Measurements from ENCODE around the gene HHLA2. TPM values are rescaled to one million over a fixed set of nuclear protein-coding genes. Genes with fewer than 3 reads are reported as not detected.
A peak's percentile ranks its signal among the peaks of the same experiment; 100 is the strongest.

HHLA2 gene
- polyA plus RNA-seq, 3 donors, result 0.13 TPM; not detected in 2

DNA sequence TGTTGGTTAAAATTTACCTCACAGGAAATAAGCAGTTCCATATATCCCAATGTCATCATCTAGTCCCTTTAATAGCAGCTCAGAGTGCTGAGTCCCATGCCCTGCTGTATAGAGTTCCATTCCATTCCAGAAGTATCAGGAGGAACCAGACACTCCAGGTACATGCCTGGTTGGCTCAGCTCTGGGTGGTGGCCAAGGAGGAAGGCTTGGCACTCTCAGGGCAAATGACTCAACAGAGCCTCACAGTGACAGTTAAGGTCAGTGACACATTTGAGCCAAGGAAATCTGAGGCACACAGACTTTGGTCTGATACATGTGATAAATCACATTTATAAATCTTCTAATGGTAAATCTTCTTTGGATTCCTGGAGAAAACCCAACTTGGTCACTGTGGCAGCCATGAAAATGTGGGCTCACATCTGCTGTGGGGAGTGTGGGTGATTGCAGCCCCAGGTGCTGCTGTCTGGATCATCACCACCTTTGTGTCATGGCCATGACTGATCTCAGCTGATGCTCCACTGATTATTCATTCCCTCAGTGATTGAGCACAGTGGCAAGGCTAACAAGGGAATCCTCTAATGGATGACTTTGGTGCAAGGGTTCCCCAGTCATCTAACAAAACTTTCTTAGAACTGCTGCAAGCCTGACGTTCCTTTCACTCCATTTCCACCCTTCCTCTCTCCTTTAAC, 9.3 kb downstream of the HHLA2 start:
- Histone ChIP-seq H3K9ac (ENCODE audit: insufficient read depth, low read length, poor library complexity, severe bottlenecking) (no peak overlapping the region), H3K27me3 (ENCODE audit: control insufficient read depth in 2 of 2, insufficient read depth in 2 of 2, low read length in 2 of 2) (no peaks in the 10 kb centered on the region), H3K4me3 (replicated peaks in 1 of 3; ENCODE audit: low read depth in 2 of 3, low read length in 3 of 3) (no peak overlapping the region), H3K79me2 (ENCODE audit: insufficient read depth, low read length) (no peaks in the 10 kb centered on the region), H3K27ac (ENCODE audit: low read depth in 1 of 2, low read length in 2 of 2) (no peak overlapping the region), H4K20me1 (ENCODE audit: insufficient read depth, low read length) (no peaks in the 10 kb centered on the region), H3K9me3 (replicated peaks in 1 of 2; ENCODE audit: control insufficient read depth in 1 of 2, insufficient read depth in 1 of 2, low read length in 2 of 2) (no peaks in the 10 kb centered on the region), H3K4me2 (replicated peaks; ENCODE audit: extremely low read depth, low read length, poor library complexity, severe bottlenecking) (no peak overlapping the region), H3K36me3 (replicated peaks in 1 of 2; ENCODE audit: control insufficient read depth in 1 of 2, insufficient read depth in 2 of 2, low read length in 2 of 2) (no peaks in the 10 kb centered on the region), H2AFZ (ENCODE audit: insufficient read depth, low read depth, low read length, poor library complexity, severe bottlenecking) (no peak overlapping the region), H3K4me1 (ENCODE audit: control insufficient read depth in 1 of 2, insufficient read depth in 2 of 2, low read length in 2 of 2) (peaks cover 0 to 3% of the 10 kb centered on the region in 2 donors)
- Mint-ChIP-seq H3K4me1 (peaks cover 12% of the 10 kb centered on the region), H3K27me3 (ENCODE audit: low read depth in 3 of 3) (peaks cover 0 to 2% (median 1%) of the 10 kb centered on the region in 3 donors), H3K9me3 (peaks cover 0 to 6% (median 3%) of the 10 kb centered on the region in 7 donors), H3K4me3 (no peak overlapping the region), H3K27ac (no peak overlapping the region), H3K36me3 (no peaks in the 10 kb centered on the region)
- DNase-seq, result peak in 1 of 3 donors; percentile 29
- intact Hi-C loops (cut with micrococcal nuclease), result no loop called here
- WGBS (ENCODE audit: insufficient coverage), result 88% methylated on average over 1 of the region's 1 CpG
- TF ChIP-seq, protein P1, sequence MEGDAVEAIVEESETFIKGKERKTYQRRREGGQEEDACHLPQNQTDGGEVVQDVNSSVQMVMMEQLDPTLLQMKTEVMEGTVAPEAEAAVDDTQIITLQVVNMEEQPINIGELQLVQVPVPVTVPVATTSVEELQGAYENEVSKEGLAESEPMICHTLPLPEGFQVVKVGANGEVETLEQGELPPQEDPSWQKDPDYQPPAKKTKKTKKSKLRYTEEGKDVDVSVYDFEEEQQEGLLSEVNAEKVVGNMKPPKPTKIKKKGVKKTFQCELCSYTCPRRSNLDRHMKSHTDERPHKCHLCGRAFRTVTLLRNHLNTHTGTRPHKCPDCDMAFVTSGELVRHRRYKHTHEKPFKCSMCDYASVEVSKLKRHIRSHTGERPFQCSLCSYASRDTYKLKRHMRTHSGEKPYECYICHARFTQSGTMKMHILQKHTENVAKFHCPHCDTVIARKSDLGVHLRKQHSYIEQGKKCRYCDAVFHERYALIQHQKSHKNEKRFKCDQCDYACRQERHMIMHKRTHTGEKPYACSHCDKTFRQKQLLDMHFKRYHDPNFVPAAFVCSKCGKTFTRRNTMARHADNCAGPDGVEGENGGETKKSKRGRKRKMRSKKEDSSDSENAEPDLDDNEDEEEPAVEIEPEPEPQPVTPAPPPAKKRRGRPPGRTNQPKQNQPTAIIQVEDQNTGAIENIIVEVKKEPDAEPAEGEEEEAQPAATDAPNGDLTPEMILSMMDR (IDR thresholded peaks at IDR 0.05), result no peak

DNA sequence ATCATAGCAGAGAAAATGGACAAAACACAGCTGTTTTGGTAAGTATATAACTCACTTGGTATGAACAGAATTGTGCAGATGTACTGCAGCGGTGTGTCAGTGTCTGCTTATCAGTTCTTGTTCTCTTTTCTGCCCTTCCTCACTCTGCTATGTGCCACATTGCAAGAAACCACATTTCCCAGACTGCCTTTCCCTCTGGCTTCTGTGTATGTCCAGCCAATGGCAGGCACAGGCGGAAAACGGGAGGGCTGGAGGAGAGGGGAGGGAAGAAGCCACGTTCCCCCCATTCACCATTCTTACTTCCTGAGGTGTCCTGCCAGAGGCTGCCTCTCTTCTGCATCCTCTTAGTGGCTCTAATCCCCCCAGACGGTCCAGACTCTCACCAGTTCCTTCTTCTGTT, 15.4 kb downstream of the HHLA2 start:
- peak overlapping the region; percentile 49 for H3K4me2 ChIP-seq (replicated peaks; ENCODE audit: extremely low read depth, low read length, poor library complexity, severe bottlenecking)
- peak in 2 of 3 donors; percentile 5 to 18 for DNase-seq
- Mint-ChIP-seq H3K27me3 (ENCODE audit: low read depth in 3 of 3) (peaks cover 0 to 2% (median 1%) of the 10 kb centered on the region in 3 donors), H3K27ac (peak overlapping the region in 2 of 7 donors; percentile 10 to 36), H3K4me1 (peaks cover 17% of the 10 kb centered on the region), H3K9me3 (peaks cover 0 to 6% (median 3%) of the 10 kb centered on the region in 7 donors), H3K4me3 (peak overlapping the region; percentile 47 to 85), H3K36me3 (no peaks in the 10 kb centered on the region)
- WGBS (ENCODE audit: insufficient coverage), result 0% methylated on average over 1 of the region's 5 CpGs
- H3K9me3 ChIP-seq (replicated peaks in 1 of 2; ENCODE audit: control insufficient read depth in 1 of 2, insufficient read depth in 1 of 2, low read length in 2 of 2), result no peaks in the 10 kb centered on the region
- no peaks in the 10 kb centered on the region for H4K20me1 ChIP-seq (ENCODE audit: insufficient read depth, low read length)
- peak overlapping the region in 1 of 3 experiments; percentile 40 for H3K4me3 ChIP-seq (replicated peaks in 1 of 3; ENCODE audit: low read depth in 2 of 3, low read length in 3 of 3)
- no peak overlapping the region for H3K9ac ChIP-seq (ENCODE audit: insufficient read depth, low read length, poor library complexity, severe bottlenecking)
- no peak overlapping the region for H3K27ac ChIP-seq (ENCODE audit: low read depth in 1 of 2, low read length in 2 of 2)
- H3K4me1 ChIP-seq (ENCODE audit: control insufficient read depth in 1 of 2, insufficient read depth in 2 of 2, low read length in 2 of 2), result peaks cover 6% of the 10 kb centered on the region in 2 donors
- TF ChIP-seq, protein P1 (IDR thresholded peaks at IDR 0.05), result no peak
- no peaks in the 10 kb centered on the region for H3K27me3 ChIP-seq (ENCODE audit: control insufficient read depth in 2 of 2, insufficient read depth in 2 of 2, low read length in 2 of 2)
- intact Hi-C loops (cut with micrococcal nuclease), result no loop called here
- H3K79me2 ChIP-seq (ENCODE audit: insufficient read depth, low read length), result no peaks in the 10 kb centered on the region
- H2AFZ ChIP-seq (ENCODE audit: insufficient read depth, low read depth, low read length, poor library complexity, severe bottlenecking), result peak overlapping the region; percentile 78
- H3K36me3 ChIP-seq (replicated peaks in 1 of 2; ENCODE audit: control insufficient read depth in 1 of 2, insufficient read depth in 2 of 2, low read length in 2 of 2), result no peaks in the 10 kb centered on the region
